IMR-90 (cell line): Measurements from ENCODE around the gene IL1R2. TPM values are rescaled to one million over a fixed set of nuclear protein-coding genes. Genes with fewer than 3 reads are reported as not detected.

Experiments
- ATAC-seq: fragments of 200-7000 bp; cut with Tn5 transposase; 2 replicates; pipeline ENCODE4 v1.9.1; 2020; ENCODE audit warnings: low read depth, mild to moderate bottlenecking, moderate library complexity
- BruUV-seq: library from RNA; stranded (reverse); fragments of 400-500 nt; replicated peaks from 2 replicates; lab custom pipeline; 2021; lab: Mats Ljungman, UMichigan
- CTCF ChIA-PET: fragments of 300-600 bp; formaldehyde crosslinking; extraction: SDS; loops from one replicate; lab custom pipeline; 2021; ENCODE audit warnings: antibody characterized with exemption; lab: Yijun Ruan, JAX
- POLR2A ChIA-PET: fragments of 300-600 bp; sonication (Branson Sonifier 250); formaldehyde crosslinking; loops from one replicate; lab custom pipeline; 2022; ENCODE audit warnings: antibody characterized with exemption; ENCODE audit not compliant: unreplicated experiment; lab: Charles Lee
- DNase-seq: peaks from one replicate; pipeline ENCODE4 v3.0.0; 2013
- H2AFZ ChIP-seq: replicated peaks from 2 replicates; pipeline ENCODE3; 2013; ENCODE audit warnings: low read length, mild to moderate bottlenecking; ENCODE audit not compliant: poor library complexity
- H2AK5ac ChIP-seq: 2 replicates; pipeline ENCODE4 v1.6.1; 2013; ENCODE audit warnings: low read depth, low read length, inconsistent platforms
- H2AK9ac ChIP-seq: replicated peaks from 2 replicates; pipeline ENCODE3; 2013; ENCODE audit warnings: mild to moderate bottlenecking, low read depth, low read length, moderate library complexity; ENCODE audit not compliant: poor library complexity
- H2BK120ac ChIP-seq: 2 replicates; pipeline ENCODE4 v1.6.1; 2013; ENCODE audit warnings: low read depth, low read length, inconsistent platforms
- H2BK15ac ChIP-seq: 3 replicates; pipeline ENCODE4 v1.6.1; 2013; ENCODE audit warnings: low read depth, low read length, inconsistent platforms
- H2BK20ac ChIP-seq: 2 replicates; pipeline ENCODE4 v1.6.1; 2013; ENCODE audit warnings: low read depth, mild to moderate bottlenecking, inconsistent platforms, low read length, moderate library complexity
- H2BK5ac ChIP-seq: 2 replicates; pipeline ENCODE4 v1.6.1; 2013; ENCODE audit warnings: mild to moderate bottlenecking, low read depth, low read length, inconsistent platforms; ENCODE audit not compliant: poor library complexity, severe bottlenecking
- H3K14ac ChIP-seq: replicated peaks from 2 replicates; pipeline ENCODE4 v1.6.1; 2013; ENCODE audit warnings: low read depth, low read length, inconsistent platforms
- H3K18ac ChIP-seq: 2 replicates; pipeline ENCODE4 v1.6.1; 2013; ENCODE audit warnings: low read depth, low read length, control low read depth
- H3K23ac ChIP-seq: 2 replicates; pipeline ENCODE4 v1.6.1; 2013; ENCODE audit warnings: low read depth, low read length, inconsistent platforms
- H3K27ac ChIP-seq: 2 replicates; pipeline ENCODE4 v1.5.1; 2013; ENCODE audit warnings: mild to moderate bottlenecking, control low read depth, low read length; ENCODE audit not compliant: insufficient read depth
- H3K27me3 ChIP-seq: 2 replicates; pipeline ENCODE4 v1.6.1; 2013; ENCODE audit warnings: low read length; ENCODE audit not compliant: control insufficient read depth, insufficient read depth
- H3K36me3 ChIP-seq: 2 replicates; pipeline ENCODE4 v1.6.1; 2013; ENCODE audit warnings: low read length, mixed read lengths; ENCODE audit not compliant: control insufficient read depth, insufficient read depth
- H3K4ac ChIP-seq: 2 replicates; pipeline ENCODE4 v1.6.1; 2013; ENCODE audit warnings: low read depth, low read length, inconsistent platforms
- H3K4me1 ChIP-seq: 2 replicates; pipeline ENCODE4 v1.6.1; 2013; ENCODE audit warnings: low read length, mixed read lengths; ENCODE audit not compliant: control insufficient read depth, insufficient read depth
- H3K4me2 ChIP-seq: 2 replicates; pipeline ENCODE4 v1.6.1; 2013; ENCODE audit warnings: low read depth, mild to moderate bottlenecking, control low read depth, low read length, moderate library complexity
- H3K4me3 ChIP-seq: 2 replicates; pipeline ENCODE4 v1.5.1; 2013; ENCODE audit warnings: low read depth, mild to moderate bottlenecking, control low read depth, low read length, moderate library complexity; ENCODE audit not compliant: insufficient read depth
- H3K56ac ChIP-seq: 2 replicates; pipeline ENCODE4 v1.6.1; 2013; ENCODE audit warnings: low read length, inconsistent platforms; ENCODE audit not compliant: insufficient read depth; ENCODE audit errors: extremely low read depth
- H3K79me1 ChIP-seq, 2 experiments: 2 replicates each; pipeline ENCODE4 v1.6.1; 2013; ENCODE audit warnings: low read length in 2 of 2, inconsistent platforms in 1 of 2, low read depth in 1 of 2
- H3K9ac ChIP-seq: 2 replicates; pipeline ENCODE4 v1.6.1; 2013; ENCODE audit warnings: low read depth, low read length, control low read depth
- H3K9me1 ChIP-seq: 2 replicates; pipeline ENCODE4 v1.6.1; 2013; ENCODE audit warnings: low read length, inconsistent platforms; ENCODE audit not compliant: insufficient read depth
- H3K9me3 ChIP-seq: 2 replicates; pipeline ENCODE4 v1.6.1; 2013; ENCODE audit warnings: low read length; ENCODE audit not compliant: control insufficient read depth, insufficient read depth
- H4K20me1 ChIP-seq: 2 replicates; pipeline ENCODE4 v1.6.1; 2013; ENCODE audit warnings: low read length, inconsistent platforms; ENCODE audit not compliant: insufficient read depth
- H4K5ac ChIP-seq: 2 replicates; pipeline ENCODE4 v1.6.1; 2013; ENCODE audit warnings: mild to moderate bottlenecking, low read depth, low read length, control low read depth
- H4K8ac ChIP-seq, 2 experiments: 2 replicates each; pipeline ENCODE4 v1.6.1; 2013; ENCODE audit warnings: low read depth in 2 of 2, low read length in 2 of 2, control low read depth in 1 of 2, inconsistent platforms in 1 of 2
- H4K91ac ChIP-seq: 2 replicates; pipeline ENCODE4 v1.6.1; 2013; ENCODE audit warnings: low read depth, low read length, inconsistent platforms; ENCODE audit not compliant: insufficient read depth
- MAZ ChIP-seq: IDR thresholded peaks from 2 replicates; pipeline ENCODE4 v1.6.1; 2012; ENCODE audit warnings: low read depth, mild to moderate bottlenecking, low read length, improper control_type of control experiment, moderate library complexity, borderline replicate concordance
- WGBS, 2 experiments: methylation state at CpG; one replicate each; pipeline versions ENCODE4 v1.1.5 to v1.1.7; 2013; ENCODE audit warnings: missing lambda C conversion rate in 2 of 2; ENCODE audit not compliant: insufficient read length in 1 of 2; ENCODE audit errors: extremely low coverage in 2 of 2; 5-methylcytosine and 5-hydroxymethylcytosine counted together
- dilution Hi-C: fragments of 300-500 bp; cut with HindIII; formaldehyde crosslinking; loops from one replicate; pipeline ENCODE4 v1.14.3; 2018; ENCODE audit warnings: low sequenced_read_pairs; ENCODE audit not compliant: unreplicated experiment
- in situ Hi-C: fragments of 300-500 bp; cut with MboI; formaldehyde crosslinking; loops from 3 replicates; pipeline ENCODE4 v1.14.3; 2019; ENCODE audit warnings: low sequenced_read_pairs, inconsistent platforms, mixed read lengths
- intact Hi-C: fragments of 100-400 bp; cut with micrococcal nuclease; formaldehyde crosslinking; loops from 2 replicates; pipeline ENCODE4 v1.10.0; 2022
- polyA plus RNA-seq, 3 experiments: library from polyadenylated mRNA; depleted of rRNA; stranded (reverse); fragments of >200 nt; gene quantifications; 2 replicates each; pipeline ENCODE4 v1.2.3, GENCODE V29; 2012; ENCODE audit warnings: low replicate concordance in 1 of 3
- total RNA-seq: library from RNA; depleted of rRNA; stranded (reverse); fragments of >200 nt; gene quantifications from 2 replicates; pipeline ENCODE4 v1.2.3, GENCODE V29; 2012
- TF ChIP-seq, protein P1 (sequence below): fragments of 150-350 bp; IDR thresholded peaks from 2 replicates; pipeline ENCODE4 v1.6.1; 2017; ENCODE audit warnings: mild to moderate bottlenecking, antibody characterized with exemption, low read length, low read depth

The IL1R2 gene
- total and polyA plus RNA-seq, 2 of the 4 experiments (the other 2 are of a cell fraction), result not detected

DNA sequence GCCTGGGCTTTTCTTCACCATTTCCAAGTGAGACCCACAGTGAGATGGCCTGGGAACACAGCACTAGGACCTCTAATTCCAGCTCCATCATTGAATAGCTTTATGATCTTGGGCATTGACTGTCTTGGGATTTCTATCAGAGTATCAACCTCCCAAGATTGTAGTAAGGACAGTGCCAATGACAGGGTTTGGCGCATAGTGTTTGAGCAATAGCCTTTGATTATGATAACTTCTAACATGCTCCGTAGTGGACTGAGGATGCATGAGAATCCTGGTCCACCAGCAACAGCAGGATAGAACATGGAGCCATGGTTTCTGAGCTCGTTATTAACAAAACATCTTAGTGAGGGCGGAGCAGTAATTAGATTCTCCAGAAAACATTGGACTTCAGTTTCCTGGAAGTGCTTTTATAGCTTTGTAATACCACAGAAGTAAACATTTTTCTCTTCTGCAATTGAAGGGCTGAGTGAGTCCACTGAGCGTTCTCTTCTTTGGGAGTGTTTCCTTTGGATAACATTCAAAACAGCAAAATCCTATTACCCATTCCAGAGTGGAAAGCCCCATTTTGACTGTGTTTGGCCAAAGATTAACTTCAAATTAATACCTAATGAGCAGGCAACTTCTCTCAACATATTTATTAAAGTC lies 63.7 kb downstream of the IL1R2 start:
- Histone ChIP-seq H3K36me3 (no peaks in the 10 kb centered on the region), H2BK20ac (peak overlapping the region; percentile 53; the same call in 1 of the 2 replicates), H3K27me3 (no peaks in the 10 kb centered on the region), H3K4me2 (no peak overlapping the region), H3K79me1 (no peaks in the 10 kb centered on the region), H3K14ac (peak overlapping the region; percentile 67), H3K4me3 (no peak overlapping the region), H2BK15ac (peak overlapping the region; percentile 42; the same call in 1 of the 3 replicates), H3K9me1 (peaks cover 7% of the 10 kb centered on the region), H3K4me1 (peaks cover 10% of the 10 kb centered on the region), H3K9me3 (no peaks in the 10 kb centered on the region), H3K23ac (peak overlapping the region; percentile 2; the same call in 1 of the 2 replicates), H3K4ac (peak overlapping the region; percentile 73), H2BK120ac (peak overlapping the region; percentile 59; the same call in 1 of the 2 replicates), H2AFZ (peak overlapping the region; percentile 69), H3K9ac (no peak overlapping the region), H3K27ac (peak overlapping the region; percentile 42; the same call in 1 of the 2 replicates), H2AK5ac (peak overlapping the region; percentile 74), H4K91ac (peak overlapping the region; percentile 33), H4K5ac (peak overlapping the region; percentile 65), H2AK9ac (no peak overlapping the region), H2BK5ac (no peak overlapping the region), H3K18ac (peak overlapping the region; percentile 33), H4K20me1 (no peaks in the 10 kb centered on the region), H3K56ac (no peak overlapping the region), H4K8ac (peak overlapping the region in 1 of 2 experiments; percentile 40; a peak in 1 of 4 replicates)
- dilution Hi-C loops (no loop called here), intact Hi-C loops (no loop called here), in situ Hi-C loops (no loop called here)
- POLR2A ChIA-PET, result interaction anchor here (0.7 kb wide), 1 partner anchor 8 kb away, joined by 3 read pairs; no protein-coding TSS in a partner anchor
- no peak for TF ChIP-seq MAZ
- TF ChIP-seq, protein P1, sequence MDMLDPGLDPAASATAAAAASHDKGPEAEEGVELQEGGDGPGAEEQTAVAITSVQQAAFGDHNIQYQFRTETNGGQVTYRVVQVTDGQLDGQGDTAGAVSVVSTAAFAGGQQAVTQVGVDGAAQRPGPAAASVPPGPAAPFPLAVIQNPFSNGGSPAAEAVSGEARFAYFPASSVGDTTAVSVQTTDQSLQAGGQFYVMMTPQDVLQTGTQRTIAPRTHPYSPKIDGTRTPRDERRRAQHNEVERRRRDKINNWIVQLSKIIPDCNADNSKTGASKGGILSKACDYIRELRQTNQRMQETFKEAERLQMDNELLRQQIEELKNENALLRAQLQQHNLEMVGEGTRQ, result no peak
- peak; percentile 60 for DNase-seq
- CTCF ChIA-PET, result interaction anchor here (1.2 to 1.5 kb wide), 2 partner anchors 22 to 86 kb away, joined by 3 read pairs; no protein-coding TSS in a partner anchor
- BruUV-seq, result no TSS peak
- peak; percentile 33 for ATAC-seq
- 83% methylated on average over 2 of the region's 5 CpGs; no CpG with 5 or more reads in 1 of the 2 experiments for WGBS, 2 experiments
